Skeletal muscle cell (primary cell): ENCODE data around the gene REPS2.

Experiments used
- DNase-seq: peaks from one replicate; pipeline ENCODE4 v3.0.0-alpha.2; 2010; ENCODE audit warnings: low read depth
- H3K4me3 ChIP-seq: 2 replicates; pipeline ENCODE4 v1.5.1; 2011; ENCODE audit warnings: low read depth, mild to moderate bottlenecking, control low read depth, low read length, moderate library complexity

The REPS2 gene

GRCh38 chrX:17170973-17171372 lies 224.5 kb downstream of the REPS2 start:
- no peak for DNase-seq
- no peak overlapping the region for H3K4me3 ChIP-seq

- DNase-seq: no peak
- H3K4me3 ChIP-seq: no peak overlapping the region
Observed at GRCh38 chrX:17174671-17175070, 228.2 kb downstream of the REPS2 start.

GRCh38 chrX:17182317-17182716 lies 235.9 kb downstream of the REPS2 start:
- H3K4me3 ChIP-seq: no peak overlapping the region
- no peak for DNase-seq

- DNase-seq: no peak
- no peak overlapping the region for H3K4me3 ChIP-seq
Observed at GRCh38 chrX:17183566-17183965, 237.1 kb downstream of the REPS2 start.

GRCh38 chrX:17185431-17185830 lies 239.0 kb downstream of the REPS2 start:
- no peak overlapping the region for H3K4me3 ChIP-seq
- no peak for DNase-seq

GRCh38 chrX:17187136-17187756 lies 240.8 kb downstream of the REPS2 start:
- no peak for DNase-seq
- H3K4me3 ChIP-seq: no peak overlapping the region

- H3K4me3 ChIP-seq: no peak overlapping the region
- DNase-seq: no peak
Observed at GRCh38 chrX:17192106-17192505, 245.6 kb downstream of the REPS2 start.
